ENCODE data around the gene TMEM253. TPM values are rescaled to one million over a fixed set of nuclear protein-coding genes. Genes with fewer than 3 reads are reported as not detected.

TMEM253 gene
- total RNA-seq, 4 donors from 2014 or later = 0.95 to 1.5 TPM; not detected in 2

DNA sequence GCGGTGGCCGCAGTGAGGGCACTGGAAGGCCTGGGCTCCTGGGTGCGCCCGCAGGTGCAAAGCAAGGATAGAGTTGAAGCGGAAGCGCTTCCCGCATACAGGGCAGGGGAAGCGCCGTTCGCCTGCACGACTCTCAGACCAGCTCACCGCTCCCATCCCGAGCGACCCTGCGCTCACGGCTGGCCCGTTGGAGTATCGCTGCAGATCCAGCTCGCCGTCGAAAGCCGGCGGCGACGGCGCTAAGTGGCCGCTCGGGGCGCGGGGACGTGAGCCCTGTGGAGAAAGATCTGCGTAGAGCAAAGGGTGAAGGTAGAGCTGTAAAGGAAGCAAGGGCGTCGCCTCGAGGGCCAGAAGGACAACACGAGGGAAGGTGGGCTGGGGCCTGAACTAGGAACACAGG is 7.8 kb upstream of the TMEM253 start:
- Histone ChIP-seq H3K4me1 (peaks cover 7 to 69% (median 26%) of the 10 kb centered on the region in 3 donors), H3K36me3 (peaks cover 20 to 53% (median 25%) of the 10 kb centered on the region in 3 donors), H3K4me3 (no peak overlapping the region), H3K9me3 (no peaks in the 10 kb centered on the region), H3K27me3 (no peaks in the 10 kb centered on the region), H3K27ac (no peak overlapping the region)
- intact Hi-C loops (cut with DNase I) = loop anchor here (10.0 kb wide), 1 partner anchor 78 kb away; no protein-coding TSS in a partner anchor
- WGBS, 2 donors = 86 to 87% methylated on average over 10 to 15 of the region's 36 CpGs
- DNase-seq = no peak
- TF ChIP-seq POLR2A (IDR thresholded peaks at IDR 0.05) (no peak), CTCF (IDR thresholded peaks at IDR 0.05) (no peak)

DNA sequence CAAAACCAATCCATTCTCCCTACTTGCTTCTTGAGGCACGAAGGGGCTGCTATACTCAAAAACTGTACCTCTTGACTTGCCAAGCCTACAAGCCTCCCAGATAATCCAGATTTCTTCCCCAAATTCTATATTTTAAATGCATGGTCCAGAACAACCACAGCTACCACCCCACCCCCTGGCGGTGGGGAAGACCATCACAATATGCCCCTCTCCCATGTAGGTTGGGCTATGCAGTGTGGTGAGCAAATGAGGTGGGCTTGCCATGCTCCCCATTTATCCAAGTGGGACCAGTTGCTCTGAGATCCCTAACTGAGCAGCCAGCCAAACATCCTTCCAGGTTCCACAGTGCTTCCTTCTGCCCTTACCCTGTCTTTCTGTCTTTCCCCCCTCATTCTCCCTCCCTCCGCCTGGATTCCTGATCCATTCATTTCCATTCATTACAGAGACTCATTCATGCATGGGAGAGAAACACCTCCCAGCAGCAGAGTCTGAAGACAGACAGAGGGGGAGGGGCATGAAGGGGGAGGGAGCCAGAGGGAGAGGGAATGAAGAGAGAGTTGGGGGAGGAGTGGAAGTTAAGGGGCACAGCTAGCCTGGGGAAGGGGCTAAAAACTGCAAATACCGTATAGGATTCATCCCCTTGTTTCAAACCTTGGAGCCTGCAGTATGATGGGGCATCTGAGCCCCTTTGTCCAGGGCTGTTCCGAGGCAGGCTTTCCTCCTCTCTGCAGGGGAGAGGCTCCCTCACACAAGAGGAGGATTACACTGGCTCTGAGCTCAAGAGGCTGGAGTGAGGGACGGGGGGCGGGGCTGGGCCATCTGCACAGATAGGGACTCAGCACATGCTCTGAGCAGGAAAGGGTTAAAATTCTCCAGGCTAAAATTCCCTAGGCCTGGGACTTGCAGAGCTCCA is 6.8 kb upstream of the TMEM253 start:
- DNase-seq = no peak
- 37 to 44% methylated on average over 5 of the region's 7 CpGs for WGBS, 2 donors
- intact Hi-C loops (cut with DNase I) = loop anchor here (10.0 kb wide), 1 partner anchor 79 kb away; no protein-coding TSS in a partner anchor
- Histone ChIP-seq H3K4me3 (no peak overlapping the region), H3K4me1 (peaks cover 7 to 75% (median 26%) of the 10 kb centered on the region in 3 donors), H3K27ac (peak overlapping the region in 1 of 4 donors; percentile 21), H3K9me3 (no peaks in the 10 kb centered on the region), H3K27me3 (no peaks in the 10 kb centered on the region), H3K36me3 (peaks cover 20 to 44% (median 25%) of the 10 kb centered on the region in 3 donors)
- TF ChIP-seq POLR2A (IDR thresholded peaks at IDR 0.05) (no peak), CTCF (IDR thresholded peaks at IDR 0.05) (no peak)

- DNase-seq = no peak
- H3K4me1 ChIP-seq = peaks cover 14 to 84% (median 42%) of the 10 kb centered on the region in 3 donors
- no peak overlapping the region for H3K4me3 ChIP-seq
- H3K27ac ChIP-seq = peak overlapping the region in 3 of 4 donors; percentile 96 to 98 (median 97)
- no peaks in the 10 kb centered on the region for H3K9me3 ChIP-seq
- peaks cover 14 to 28% (median 16%) of the 10 kb centered on the region in 3 donors for H3K36me3 ChIP-seq
- intact Hi-C loops (cut with DNase I) = loop anchor here (10.0 kb wide), 1 partner anchor 81 kb away; no protein-coding TSS in a partner anchor
- no peaks in the 10 kb centered on the region for H3K27me3 ChIP-seq
- 33 to 49% methylated on average over 5 to 6 of the region's 6 CpGs for WGBS, 2 donors
- no peak for TF ChIP-seq POLR2A (IDR thresholded peaks at IDR 0.05)
- no peak for TF ChIP-seq CTCF (IDR thresholded peaks at IDR 0.05)
Observed at GRCh38 chr14:21095430-21096205, 5.2 kb upstream of the TMEM253 start.

DNA sequence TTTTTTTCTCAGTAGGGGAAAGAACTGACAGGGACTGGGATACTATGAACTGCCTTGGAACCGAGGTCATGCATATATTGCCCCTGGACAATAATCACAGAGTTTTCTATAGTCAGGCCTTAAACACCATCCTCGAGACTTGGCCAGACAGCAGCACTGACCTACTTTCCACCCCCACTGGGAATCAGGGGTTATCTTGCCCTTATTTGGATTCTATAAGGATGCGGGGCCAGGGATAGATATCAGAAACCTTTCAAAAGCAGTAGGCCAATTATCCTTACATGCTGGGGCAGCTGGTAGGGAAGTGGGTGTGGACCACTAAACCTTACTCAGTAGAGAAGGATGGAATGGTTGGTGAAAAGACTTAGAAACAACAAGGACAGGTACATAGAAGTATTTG is 4.4 kb upstream of the TMEM253 start:
- no peak for DNase-seq
- no peak for TF ChIP-seq POLR2A (IDR thresholded peaks at IDR 0.05)
- TF ChIP-seq CTCF (IDR thresholded peaks at IDR 0.05) = no peak
- H3K36me3 ChIP-seq = peaks cover 9 to 20% (median 12%) of the 10 kb centered on the region in 3 donors
- H3K27me3 ChIP-seq = no peaks in the 10 kb centered on the region
- H3K9me3 ChIP-seq = no peaks in the 10 kb centered on the region
- intact Hi-C loops (cut with DNase I) = loop anchor here (10.0 kb wide), 1 partner anchor 82 kb away; no protein-coding TSS in a partner anchor
- H3K4me3 ChIP-seq = no peak overlapping the region
- H3K4me1 ChIP-seq = peaks cover 14 to 92% (median 45%) of the 10 kb centered on the region in 3 donors
- peak overlapping the region in 3 of 4 donors; percentile 96 to 98 (median 97) for H3K27ac ChIP-seq
- 42 to 66% methylated on average over 3 of the region's 3 CpGs for WGBS, 2 donors

Measured in esophagus squamous epithelium (tissue), 5 donors.